ENCODE data around the gene SLIT3. TPM values are rescaled to one million over a fixed set of nuclear protein-coding genes. Genes with fewer than 3 reads are reported as not detected.

The SLIT3 gene
- total RNA-seq, 2 experiments from 2014 or later, result not detected

GRCh38 chr5:169039592-169039991 lies 261.3 kb downstream of the SLIT3 start:
- no peak overlapping the region for H3K4me3 ChIP-seq (ENCODE audit: low read length)
- Mint-ChIP-seq H3K4me3 (no peak overlapping the region), H3K4me1 (ENCODE audit: low read depth) (no peaks in the 10 kb centered on the region), H3K27ac (no peak overlapping the region), H3K27me3 (peaks cover 23% of the 10 kb centered on the region), H3K9me3 (no peaks in the 10 kb centered on the region), H3K36me3 (ENCODE audit: low read depth) (no peaks in the 10 kb centered on the region)
- no peak overlapping the region for H3K27ac ChIP-seq (ENCODE audit: low read depth in 1 of 2, low read length in 2 of 2)
- intact Hi-C loops (cut with DNase I, micrococcal nuclease), result no loop called here
- no peaks in the 10 kb centered on the region for H3K9me3 ChIP-seq (ENCODE audit: control insufficient read depth in 1 of 2, insufficient read depth in 1 of 2, low read length in 2 of 2)
- H3K27me3 ChIP-seq (ENCODE audit: control insufficient read depth in 1 of 2, insufficient read depth in 2 of 2, low read length in 2 of 2), result peaks cover 0 to 5% of the 10 kb centered on the region in 2 experiments
- no peak for DNase-seq
- ChIA-PET CTCF (no interaction called here), POLR2A (no interaction called here)
- no peaks in the 10 kb centered on the region for H3K4me1 ChIP-seq (ENCODE audit: insufficient read depth, low read length)
- TF ChIP-seq, protein P1, sequence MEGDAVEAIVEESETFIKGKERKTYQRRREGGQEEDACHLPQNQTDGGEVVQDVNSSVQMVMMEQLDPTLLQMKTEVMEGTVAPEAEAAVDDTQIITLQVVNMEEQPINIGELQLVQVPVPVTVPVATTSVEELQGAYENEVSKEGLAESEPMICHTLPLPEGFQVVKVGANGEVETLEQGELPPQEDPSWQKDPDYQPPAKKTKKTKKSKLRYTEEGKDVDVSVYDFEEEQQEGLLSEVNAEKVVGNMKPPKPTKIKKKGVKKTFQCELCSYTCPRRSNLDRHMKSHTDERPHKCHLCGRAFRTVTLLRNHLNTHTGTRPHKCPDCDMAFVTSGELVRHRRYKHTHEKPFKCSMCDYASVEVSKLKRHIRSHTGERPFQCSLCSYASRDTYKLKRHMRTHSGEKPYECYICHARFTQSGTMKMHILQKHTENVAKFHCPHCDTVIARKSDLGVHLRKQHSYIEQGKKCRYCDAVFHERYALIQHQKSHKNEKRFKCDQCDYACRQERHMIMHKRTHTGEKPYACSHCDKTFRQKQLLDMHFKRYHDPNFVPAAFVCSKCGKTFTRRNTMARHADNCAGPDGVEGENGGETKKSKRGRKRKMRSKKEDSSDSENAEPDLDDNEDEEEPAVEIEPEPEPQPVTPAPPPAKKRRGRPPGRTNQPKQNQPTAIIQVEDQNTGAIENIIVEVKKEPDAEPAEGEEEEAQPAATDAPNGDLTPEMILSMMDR (IDR thresholded peaks at IDR 0.05), result no peak
- no peak for ATAC-seq (ENCODE audit: poor library complexity)
- H3K36me3 ChIP-seq (ENCODE audit: insufficient read depth, low read length), result no peaks in the 10 kb centered on the region

- Mint-ChIP-seq H3K36me3 (ENCODE audit: low read depth) (no peaks in the 10 kb centered on the region), H3K27me3 (peaks cover 23% of the 10 kb centered on the region), H3K4me3 (no peak overlapping the region), H3K9me3 (no peaks in the 10 kb centered on the region), H3K4me1 (ENCODE audit: low read depth) (no peaks in the 10 kb centered on the region), H3K27ac (no peak overlapping the region)
- H3K9me3 ChIP-seq (ENCODE audit: control insufficient read depth in 1 of 2, insufficient read depth in 1 of 2, low read length in 2 of 2), result no peaks in the 10 kb centered on the region
- no peaks in the 10 kb centered on the region for H3K36me3 ChIP-seq (ENCODE audit: insufficient read depth, low read length)
- ChIA-PET POLR2A (no interaction called here), CTCF (no interaction called here)
- TF ChIP-seq, protein P1 (IDR thresholded peaks at IDR 0.05), result no peak
- no peak overlapping the region for H3K27ac ChIP-seq (ENCODE audit: low read depth in 1 of 2, low read length in 2 of 2)
- intact Hi-C loops (cut with DNase I, micrococcal nuclease), result no loop called here
- DNase-seq (no peak), ATAC-seq (ENCODE audit: poor library complexity) (no peak)
- no peaks in the 10 kb centered on the region for H3K4me1 ChIP-seq (ENCODE audit: insufficient read depth, low read length)
- H3K27me3 ChIP-seq (ENCODE audit: control insufficient read depth in 1 of 2, insufficient read depth in 2 of 2, low read length in 2 of 2), result peaks cover 0 to 2% of the 10 kb centered on the region in 2 experiments
- H3K4me3 ChIP-seq (ENCODE audit: low read length), result no peak overlapping the region
These were observed 263.5 kb downstream of the SLIT3 start for GRCh38 chr5:169037466-169037865.

- H3K4me1 Mint-ChIP-seq (ENCODE audit: low read depth), result no peaks in the 10 kb centered on the region
- TF ChIP-seq, protein P1 (IDR thresholded peaks at IDR 0.05), result no peak
- H3K9me3 Mint-ChIP-seq, result no peaks in the 10 kb centered on the region
- ATAC-seq (ENCODE audit: poor library complexity) (no peak), DNase-seq (no peak)
- Histone ChIP-seq H3K36me3 (ENCODE audit: insufficient read depth, low read length) (no peaks in the 10 kb centered on the region), H3K4me1 (ENCODE audit: insufficient read depth, low read length) (no peaks in the 10 kb centered on the region), H3K27ac (ENCODE audit: low read depth in 1 of 2, low read length in 2 of 2) (no peak overlapping the region), H3K4me3 (ENCODE audit: low read length) (no peak overlapping the region), H3K27me3 (ENCODE audit: control insufficient read depth in 1 of 2, insufficient read depth in 2 of 2, low read length in 2 of 2) (no peaks in the 10 kb centered on the region), H3K9me3 (ENCODE audit: control insufficient read depth in 1 of 2, insufficient read depth in 1 of 2, low read length in 2 of 2) (no peaks in the 10 kb centered on the region)
- H3K27ac Mint-ChIP-seq, result no peak overlapping the region
- H3K4me3 Mint-ChIP-seq, result no peak overlapping the region
- no peaks in the 10 kb centered on the region for H3K36me3 Mint-ChIP-seq (ENCODE audit: low read depth)
- intact Hi-C loops (cut with DNase I, micrococcal nuclease), result no loop called here
- ChIA-PET POLR2A (no interaction called here), CTCF (no interaction called here)
- H3K27me3 Mint-ChIP-seq, result peaks cover 23% of the 10 kb centered on the region
These were observed 264.7 kb downstream of the SLIT3 start for GRCh38 chr5:169036079-169036805.
